ENCODE measurements around the gene STIM2.

DNA sequence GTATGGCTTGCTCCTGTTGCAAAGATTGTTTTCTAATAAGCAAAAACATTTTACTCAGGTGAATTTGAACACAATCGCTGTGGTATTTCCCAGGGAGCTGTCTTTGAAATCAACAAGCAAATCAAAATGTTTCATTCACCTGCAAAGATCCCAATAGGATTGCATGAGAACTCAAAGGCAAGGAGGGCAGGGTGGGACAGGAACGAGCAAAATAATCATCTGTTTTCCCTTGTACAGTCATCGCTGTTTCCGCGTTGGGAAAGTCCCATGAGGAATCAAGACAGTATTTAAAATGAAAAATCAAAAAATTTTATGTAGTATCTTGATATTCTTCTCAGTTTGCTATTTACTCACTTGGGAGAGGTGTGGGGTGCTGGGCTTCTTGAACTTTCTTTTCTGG is 198.8 kb downstream of the STIM2 start:
- TF ChIP-seq, protein P1, sequence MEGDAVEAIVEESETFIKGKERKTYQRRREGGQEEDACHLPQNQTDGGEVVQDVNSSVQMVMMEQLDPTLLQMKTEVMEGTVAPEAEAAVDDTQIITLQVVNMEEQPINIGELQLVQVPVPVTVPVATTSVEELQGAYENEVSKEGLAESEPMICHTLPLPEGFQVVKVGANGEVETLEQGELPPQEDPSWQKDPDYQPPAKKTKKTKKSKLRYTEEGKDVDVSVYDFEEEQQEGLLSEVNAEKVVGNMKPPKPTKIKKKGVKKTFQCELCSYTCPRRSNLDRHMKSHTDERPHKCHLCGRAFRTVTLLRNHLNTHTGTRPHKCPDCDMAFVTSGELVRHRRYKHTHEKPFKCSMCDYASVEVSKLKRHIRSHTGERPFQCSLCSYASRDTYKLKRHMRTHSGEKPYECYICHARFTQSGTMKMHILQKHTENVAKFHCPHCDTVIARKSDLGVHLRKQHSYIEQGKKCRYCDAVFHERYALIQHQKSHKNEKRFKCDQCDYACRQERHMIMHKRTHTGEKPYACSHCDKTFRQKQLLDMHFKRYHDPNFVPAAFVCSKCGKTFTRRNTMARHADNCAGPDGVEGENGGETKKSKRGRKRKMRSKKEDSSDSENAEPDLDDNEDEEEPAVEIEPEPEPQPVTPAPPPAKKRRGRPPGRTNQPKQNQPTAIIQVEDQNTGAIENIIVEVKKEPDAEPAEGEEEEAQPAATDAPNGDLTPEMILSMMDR (IDR thresholded peaks at IDR 0.05; ENCODE audit: low read length) = no peak
- TF ChIP-seq EZH2 (IDR thresholded peaks at IDR 0.05; ENCODE audit: borderline replicate concordance, low read length) = no peak

All from OCI-LY1 (cell line).